ENCODE measurements around the gene ABHD8.

The ABHD8 gene

GRCh38 chr19:17328517-17329365 lies 25.5 kb upstream of the ABHD8 start:
- TF ChIP-seq, protein P1, sequence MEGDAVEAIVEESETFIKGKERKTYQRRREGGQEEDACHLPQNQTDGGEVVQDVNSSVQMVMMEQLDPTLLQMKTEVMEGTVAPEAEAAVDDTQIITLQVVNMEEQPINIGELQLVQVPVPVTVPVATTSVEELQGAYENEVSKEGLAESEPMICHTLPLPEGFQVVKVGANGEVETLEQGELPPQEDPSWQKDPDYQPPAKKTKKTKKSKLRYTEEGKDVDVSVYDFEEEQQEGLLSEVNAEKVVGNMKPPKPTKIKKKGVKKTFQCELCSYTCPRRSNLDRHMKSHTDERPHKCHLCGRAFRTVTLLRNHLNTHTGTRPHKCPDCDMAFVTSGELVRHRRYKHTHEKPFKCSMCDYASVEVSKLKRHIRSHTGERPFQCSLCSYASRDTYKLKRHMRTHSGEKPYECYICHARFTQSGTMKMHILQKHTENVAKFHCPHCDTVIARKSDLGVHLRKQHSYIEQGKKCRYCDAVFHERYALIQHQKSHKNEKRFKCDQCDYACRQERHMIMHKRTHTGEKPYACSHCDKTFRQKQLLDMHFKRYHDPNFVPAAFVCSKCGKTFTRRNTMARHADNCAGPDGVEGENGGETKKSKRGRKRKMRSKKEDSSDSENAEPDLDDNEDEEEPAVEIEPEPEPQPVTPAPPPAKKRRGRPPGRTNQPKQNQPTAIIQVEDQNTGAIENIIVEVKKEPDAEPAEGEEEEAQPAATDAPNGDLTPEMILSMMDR (IDR thresholded peaks at IDR 0.05; ENCODE audit: borderline replicate concordance, insufficient read depth, low read depth, low read length) = no peak
- H3K4me3 ChIP-seq (ENCODE audit: low read depth, low read length) = peak overlapping the region; percentile 26

DNA sequence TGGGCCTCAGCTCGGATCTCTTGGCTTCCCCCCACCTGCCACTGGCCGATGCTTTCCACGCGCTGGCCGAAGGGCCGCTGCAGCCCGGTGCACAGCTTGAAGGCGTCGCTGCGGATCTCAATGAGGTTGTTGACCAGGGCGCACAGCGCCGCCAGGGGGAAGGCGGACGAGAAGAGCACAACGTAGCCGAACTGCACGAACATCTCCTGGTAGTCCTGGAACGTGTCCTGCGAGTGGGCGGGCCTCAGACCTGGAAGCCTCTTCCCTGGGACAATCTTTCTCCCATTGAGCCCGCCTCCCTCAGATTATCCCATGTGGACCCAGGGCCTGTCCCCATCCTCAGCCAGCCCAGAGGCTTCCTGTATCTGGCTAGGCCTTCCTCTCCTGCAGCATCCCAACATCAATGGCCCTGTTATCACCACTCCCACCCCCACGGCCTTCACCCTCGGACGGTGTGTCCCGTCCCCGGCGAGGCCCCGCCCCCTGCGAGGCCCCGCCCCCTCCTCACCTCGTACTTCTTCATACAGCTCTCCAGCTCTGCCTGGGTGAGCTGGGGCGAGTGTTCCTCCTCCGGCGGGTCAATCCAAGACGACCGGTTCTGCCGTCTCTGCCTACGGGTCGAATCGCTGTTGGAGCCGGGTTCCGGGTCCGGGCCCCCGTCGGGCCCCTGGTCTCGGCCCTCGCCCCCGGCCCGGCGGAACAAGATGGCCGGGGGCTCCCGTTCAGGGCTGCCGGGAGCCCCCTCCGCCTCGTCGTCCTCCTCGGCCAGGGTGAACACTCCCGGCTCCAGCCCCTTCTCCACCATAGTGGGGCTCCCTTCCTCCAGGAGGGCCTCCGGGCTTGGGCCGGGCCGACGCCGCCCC lies 24.7 kb upstream of the ABHD8 start:
- H3K4me3 ChIP-seq (ENCODE audit: low read depth, low read length) = peak overlapping the region; percentile 26

GRCh38 chr19:17327068-17327653 lies 23.9 kb upstream of the ABHD8 start:
- TF ChIP-seq, protein P1 (IDR thresholded peaks at IDR 0.05; ENCODE audit: borderline replicate concordance, insufficient read depth, low read depth, low read length) = no peak
- H3K4me3 ChIP-seq (ENCODE audit: low read depth, low read length) = no peak overlapping the region

More for the DNA sequence above, 24.7 kb upstream of the ABHD8 start:
- TF ChIP-seq, protein P1 (IDR thresholded peaks at IDR 0.05; ENCODE audit: borderline replicate concordance, insufficient read depth, low read depth, low read length) = no peak

DNA sequence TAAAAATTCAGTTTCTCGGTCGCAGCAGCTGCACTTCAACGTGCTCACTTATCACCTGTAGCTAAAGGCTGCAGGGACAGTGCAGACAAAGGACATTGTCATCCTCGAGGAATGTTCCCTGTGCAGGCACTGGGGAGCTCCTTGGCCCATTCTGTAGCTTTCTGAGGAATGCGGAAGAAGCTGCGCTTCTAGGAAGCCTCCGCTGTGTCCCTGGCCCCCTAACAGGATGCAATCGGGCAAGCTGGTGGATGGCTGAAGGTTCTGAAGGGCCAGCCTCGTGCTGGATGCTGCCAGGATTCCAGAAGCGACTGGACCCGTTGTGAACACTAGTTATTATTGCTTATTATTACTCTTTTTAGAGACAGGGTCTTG lies 23.4 kb upstream of the ABHD8 start:
- TF ChIP-seq, protein P1 (IDR thresholded peaks at IDR 0.05; ENCODE audit: borderline replicate concordance, insufficient read depth, low read depth, low read length) = no peak
- H3K4me3 ChIP-seq (ENCODE audit: low read depth, low read length) = no peak overlapping the region

GRCh38 chr19:17325881-17326594 lies 22.8 kb upstream of the ABHD8 start:
- TF ChIP-seq, protein P1 (IDR thresholded peaks at IDR 0.05; ENCODE audit: borderline replicate concordance, insufficient read depth, low read depth, low read length) = no peak
- H3K4me3 ChIP-seq (ENCODE audit: low read depth, low read length) = no peak overlapping the region

DNA sequence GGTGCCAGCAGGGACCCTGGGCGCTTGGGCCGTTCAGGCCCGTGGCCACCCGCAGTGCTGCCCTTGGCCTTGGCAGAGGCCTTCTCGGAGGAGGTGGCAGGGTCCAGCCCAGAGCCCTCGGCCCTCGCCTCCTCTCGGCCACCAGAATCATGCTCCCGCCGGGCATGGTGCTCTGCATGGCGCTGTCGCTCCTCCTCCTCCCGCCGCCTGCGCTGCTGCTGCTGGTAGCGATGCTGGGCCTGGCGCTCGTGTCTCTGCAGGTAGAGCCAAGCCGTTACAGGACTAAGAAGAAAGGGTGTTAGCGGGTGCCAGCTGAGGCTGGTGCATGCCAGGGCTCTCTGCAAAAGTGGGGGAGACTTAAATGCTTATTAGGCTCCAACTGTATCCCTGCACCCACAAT lies 21.9 kb upstream of the ABHD8 start:
- H3K4me3 ChIP-seq (ENCODE audit: low read depth, low read length) = no peak overlapping the region
- TF ChIP-seq, protein P1 (IDR thresholded peaks at IDR 0.05; ENCODE audit: borderline replicate concordance, insufficient read depth, low read depth, low read length) = no peak
